ENCODE data around the gene GGT5.

DNA sequence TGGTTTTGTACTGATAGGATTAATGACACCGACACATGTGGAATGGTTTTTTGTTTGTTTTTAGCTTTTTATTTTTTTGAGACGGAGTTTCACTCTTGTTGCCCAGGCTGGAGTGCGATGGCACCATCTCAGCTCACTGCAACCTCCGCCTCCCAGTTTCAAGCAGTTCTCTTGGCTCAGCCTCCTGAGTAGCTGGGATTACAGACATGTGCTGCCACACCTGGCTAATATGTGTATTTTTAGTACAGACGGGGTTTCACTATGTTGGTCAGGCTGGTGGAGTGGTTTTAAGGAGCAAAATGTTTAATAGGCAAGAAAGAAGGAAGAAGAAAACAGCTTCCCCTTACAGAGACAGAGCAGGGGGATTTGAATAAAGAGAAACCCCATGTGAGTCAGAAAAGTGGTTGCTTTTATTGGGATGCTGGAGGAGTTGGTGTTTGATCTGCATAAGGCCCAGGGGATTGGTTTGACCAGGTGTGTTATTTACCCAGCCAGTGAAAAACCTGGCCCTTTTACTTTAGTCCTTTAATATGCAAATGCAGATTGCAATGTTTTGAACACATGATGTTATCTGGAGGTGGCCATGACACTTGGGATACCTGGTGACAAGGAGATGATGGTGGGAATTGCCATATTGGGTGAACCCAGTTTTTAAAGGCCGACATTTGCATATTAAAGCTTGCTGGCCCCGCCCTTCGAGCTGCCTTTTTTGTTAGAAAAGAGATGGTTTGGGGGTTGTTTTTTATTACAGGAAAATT is 39.3 kb downstream of the GGT5 start:
- no peak for TF ChIP-seq CTCF (IDR thresholded peaks at IDR 0.05)
- TF ChIP-seq POLR2A (IDR thresholded peaks at IDR 0.05): no peak

All from tibial nerve (tissue), 3 donors.